Nephron progenitor cell (in vitro differentiated cells): ENCODE data around the gene CLDND2.

Experiments
- DNase-seq: peaks from one replicate; pipeline ENCODE4 v3.0.0; 2021
- H3K27ac Mint-ChIP-seq: 2 replicates; pipeline ENCODE4 v1.8.0; 2021; ENCODE audit warnings: mild to moderate bottlenecking, moderate library complexity, mixed read lengths
- H3K27me3 Mint-ChIP-seq: 2 replicates; pipeline ENCODE4 v1.8.0; 2021; ENCODE audit warnings: mild to moderate bottlenecking, low read depth, mixed read lengths; ENCODE audit not compliant: poor library complexity
- H3K36me3 Mint-ChIP-seq: 2 replicates; pipeline ENCODE4 v1.8.0; 2021; ENCODE audit warnings: low read depth, mixed read lengths
- H3K4me1 Mint-ChIP-seq: 2 replicates; pipeline ENCODE4 v1.8.0; 2021; ENCODE audit warnings: mixed read lengths
- H3K4me3 Mint-ChIP-seq: 2 replicates; pipeline ENCODE4 v1.8.0; 2021; ENCODE audit warnings: mild to moderate bottlenecking, moderate library complexity, mixed read lengths
- H3K9me3 Mint-ChIP-seq: 2 replicates; pipeline ENCODE4 v1.8.0; 2021; ENCODE audit warnings: mild to moderate bottlenecking, moderate library complexity, mixed read lengths
- CTCF ChIP-seq: fragments of 200-600 bp; sonication (generic); IDR thresholded peaks from 2 replicates; pipeline ENCODE4 v1.5.0; 2021; ENCODE audit warnings: antibody characterized with exemption

The CLDND2 gene

GRCh38 chr19:51364200-51365106, 4.3 kb downstream of the CLDND2 start:
- H3K27ac Mint-ChIP-seq = peak overlapping the region; percentile 19

GRCh38 chr19:51361239-51361638, 7.6 kb downstream of the CLDND2 start:
- H3K4me1 Mint-ChIP-seq = peaks cover 60% of the 10 kb centered on the region
- no peak overlapping the region for H3K27ac Mint-ChIP-seq
- H3K36me3 Mint-ChIP-seq = no peaks in the 10 kb centered on the region
- no peak for TF ChIP-seq CTCF
- no peak overlapping the region for H3K4me3 Mint-ChIP-seq
- H3K27me3 Mint-ChIP-seq = no peaks in the 10 kb centered on the region
- no peak for DNase-seq
- no peaks in the 10 kb centered on the region for H3K9me3 Mint-ChIP-seq

More at GRCh38 chr19:51364200-51365106, 4.3 kb downstream of the CLDND2 start:
- no peaks in the 10 kb centered on the region for H3K36me3 Mint-ChIP-seq
- TF ChIP-seq CTCF = no peak
- peak overlapping the region; percentile 56 for H3K4me3 Mint-ChIP-seq
- no peaks in the 10 kb centered on the region for H3K9me3 Mint-ChIP-seq
- H3K27me3 Mint-ChIP-seq = no peaks in the 10 kb centered on the region
- peaks cover 53% of the 10 kb centered on the region for H3K4me1 Mint-ChIP-seq
- DNase-seq = no peak

GRCh38 chr19:51359294-51359693, 9.5 kb downstream of the CLDND2 start:
- H3K4me3 Mint-ChIP-seq = no peak overlapping the region
- no peak for TF ChIP-seq CTCF
- H3K27me3 Mint-ChIP-seq = no peaks in the 10 kb centered on the region
- DNase-seq = no peak
- peak overlapping the region; percentile 64 for H3K27ac Mint-ChIP-seq
- H3K9me3 Mint-ChIP-seq = no peaks in the 10 kb centered on the region
- H3K36me3 Mint-ChIP-seq = no peaks in the 10 kb centered on the region
- peaks cover 59% of the 10 kb centered on the region for H3K4me1 Mint-ChIP-seq

GRCh38 chr19:51357952-51358351, 10.9 kb downstream of the CLDND2 start:
- Mint-ChIP-seq H3K27ac (no peak overlapping the region), H3K36me3 (no peaks in the 10 kb centered on the region), H3K9me3 (no peaks in the 10 kb centered on the region), H3K4me3 (no peak overlapping the region), H3K4me1 (peaks cover 53% of the 10 kb centered on the region), H3K27me3 (no peaks in the 10 kb centered on the region)
- no peak for DNase-seq
- no peak for TF ChIP-seq CTCF

GRCh38 chr19:51356159-51356801, 12.5 kb downstream of the CLDND2 start:
- no peak overlapping the region for H3K27ac Mint-ChIP-seq
- DNase-seq = no peak

More at GRCh38 chr19:51356159-51356801, 12.5 kb downstream of the CLDND2 start:
- no peak for TF ChIP-seq CTCF
- H3K27me3 Mint-ChIP-seq = no peaks in the 10 kb centered on the region
- H3K4me3 Mint-ChIP-seq = no peak overlapping the region
- peaks cover 47% of the 10 kb centered on the region for H3K4me1 Mint-ChIP-seq
- peaks cover 11% of the 10 kb centered on the region for H3K36me3 Mint-ChIP-seq
- H3K9me3 Mint-ChIP-seq = no peaks in the 10 kb centered on the region
